BLaER1 treated with 17β-estradiol and CSF1 and Interleukin-3, amounts not matched to agents 10 nM and 100 nM (cell line): ENCODE measurements around the gene ASB16.

Experiments used
- H3K27ac ChIP-seq, 11 experiments: shearing (Covaris generic); formaldehyde crosslinking; 2 replicates each; pipeline ENCODE4 v1.8.1; 2022
- H3K27me3 ChIP-seq, 11 experiments: shearing (Covaris generic); formaldehyde crosslinking; 2 replicates each; pipeline ENCODE4 v1.8.1; 2022
- H3K36me3 ChIP-seq, 11 experiments: shearing (Covaris generic); formaldehyde crosslinking; 2 replicates each; pipeline ENCODE4 v1.8.1; 2022
- H3K4me1 ChIP-seq, 10 experiments: shearing (Covaris generic); formaldehyde crosslinking; 2 replicates each; pipeline ENCODE4 v1.8.1; 2022
- H3K4me2 ChIP-seq, 11 experiments: shearing (Covaris generic); formaldehyde crosslinking; 2 replicates each; pipeline ENCODE4 v1.8.1; 2022
- H3K4me3 ChIP-seq, 10 experiments: shearing (Covaris generic); formaldehyde crosslinking; 2 replicates each; pipeline ENCODE4 v1.8.1; 2022
- H3K9ac ChIP-seq, 11 experiments: shearing (Covaris generic); formaldehyde crosslinking; 2 replicates each; pipeline ENCODE4 v1.8.1; 2022
- H3K9me3 ChIP-seq, 11 experiments: shearing (Covaris generic); formaldehyde crosslinking; replicated peaks in 1 of 11; 2 replicates each; pipeline ENCODE4 v1.8.1; 2022
- H4K20me1 ChIP-seq, 11 experiments: shearing (Covaris generic); formaldehyde crosslinking; 2 replicates each; pipeline ENCODE4 v1.8.1; 2022
- Cebpa-rat ChIP-seq, 11 experiments: shearing (Covaris generic); IDR thresholded peaks; 2 replicates each; pipeline ENCODE4 v1.8.1; 2022

Gene ASB16

GRCh38 chr17:44205962-44206824 is 35.7 kb downstream of the ASB16 start:
- peaks cover 46 to 97% (median 65%) of the 10 kb centered on the region in 10 experiments for H3K4me1 ChIP-seq
- H3K36me3 ChIP-seq, result peaks cover 40 to 56% (median 45%) of the 10 kb centered on the region in 11 experiments

GRCh38 chr17:44206825-44207155 is 36.3 kb downstream of the ASB16 start:
- no peak overlapping the region for H3K4me3 ChIP-seq
- H3K36me3 ChIP-seq, result peaks cover 46 to 62% (median 51%) of the 10 kb centered on the region in 11 experiments
- H3K27me3 ChIP-seq, result no peaks in the 10 kb centered on the region
- no peaks in the 10 kb centered on the region for H3K9me3 ChIP-seq
- H4K20me1 ChIP-seq, result peaks cover 0 to 40% (median 21%) of the 10 kb centered on the region in 11 experiments; a peak in 14 of 22 replicates
- no peak overlapping the region; a peak in 1 of 22 replicates for H3K27ac ChIP-seq
- no peak overlapping the region for H3K4me2 ChIP-seq
- H3K9ac ChIP-seq, result peak overlapping the region in 3 of 11 experiments; percentile 15 to 22 (median 21); a peak in 2 of 22 replicates
- H3K4me1 ChIP-seq, result peaks cover 46 to 97% (median 65%) of the 10 kb centered on the region in 10 experiments
- TF ChIP-seq Cebpa-rat (IDR thresholded peaks at IDR 0.05), result no peak

More at GRCh38 chr17:44205962-44206824, 35.7 kb downstream of the ASB16 start:
- Histone ChIP-seq H3K9ac (peak overlapping the region in 4 of 11 experiments; percentile 9 to 29 (median 18); a peak in 4 of 22 replicates), H3K4me3 (no peak overlapping the region), H3K9me3 (no peaks in the 10 kb centered on the region), H3K27ac (peak overlapping the region in 2 of 11 experiments; percentile 7 to 16; a peak in 1 of 22 replicates), H4K20me1 (peaks cover 0 to 35% (median 17%) of the 10 kb centered on the region in 11 experiments; a peak in 14 of 22 replicates), H3K4me2 (no peak overlapping the region), H3K27me3 (no peaks in the 10 kb centered on the region)
- TF ChIP-seq Cebpa-rat (IDR thresholded peaks at IDR 0.05), result no peak

GRCh38 chr17:44207319-44207718 is 36.8 kb downstream of the ASB16 start:
- H3K9me3 ChIP-seq, result no peaks in the 10 kb centered on the region
- H3K9ac ChIP-seq, result peak overlapping the region in 2 of 11 experiments; percentile 2 to 21; a peak in 1 of 22 replicates
- TF ChIP-seq Cebpa-rat (IDR thresholded peaks at IDR 0.05), result no peak
- H3K4me3 ChIP-seq, result no peak overlapping the region
- peaks cover 0 to 40% (median 21%) of the 10 kb centered on the region in 11 experiments; a peak in 14 of 22 replicates for H4K20me1 ChIP-seq
- no peak overlapping the region; a peak in 1 of 22 replicates for H3K27ac ChIP-seq
- peaks cover 45 to 93% (median 60%) of the 10 kb centered on the region in 10 experiments for H3K4me1 ChIP-seq
- peaks cover 46 to 66% (median 52%) of the 10 kb centered on the region in 11 experiments for H3K36me3 ChIP-seq
- no peaks in the 10 kb centered on the region for H3K27me3 ChIP-seq
- H3K4me2 ChIP-seq, result no peak overlapping the region

DNA sequence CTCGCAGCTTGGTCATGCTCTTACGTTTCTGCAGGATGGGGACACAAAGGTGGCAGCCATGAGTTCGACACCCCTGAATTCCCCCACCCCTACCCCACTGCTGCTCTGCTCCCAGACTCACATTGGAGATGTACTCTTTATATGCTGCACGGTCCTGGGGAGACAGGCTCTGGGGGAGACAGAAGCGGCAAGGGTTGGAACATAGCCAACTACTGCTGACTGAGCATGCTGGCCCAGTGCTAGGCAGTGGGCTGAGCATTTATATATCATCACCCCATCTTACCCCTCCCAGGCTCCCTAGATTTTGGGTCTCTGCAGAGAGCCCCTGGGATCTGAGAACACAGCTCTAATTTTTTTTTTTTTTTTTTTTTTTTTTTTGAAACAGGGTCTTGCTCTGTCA is 37.2 kb downstream of the ASB16 start:
- TF ChIP-seq Cebpa-rat (IDR thresholded peaks at IDR 0.05), result no peak
- Histone ChIP-seq H3K27ac (no peak overlapping the region), H4K20me1 (peaks cover 0 to 42% (median 23%) of the 10 kb centered on the region in 11 experiments; a peak in 14 of 22 replicates), H3K9ac (0 out of 22 replicates have a peak overlapping the region, but pooled peaks of 1 of the 11 experiments have one; percentile 21), H3K4me1 (peaks cover 46 to 92% (median 58%) of the 10 kb centered on the region in 10 experiments), H3K36me3 (peaks cover 46 to 70% (median 55%) of the 10 kb centered on the region in 11 experiments), H3K4me3 (no peak overlapping the region), H3K4me2 (peak overlapping the region in 2 of 11 experiments; percentile 80 to 85; a peak in 3 of 22 replicates), H3K27me3 (no peaks in the 10 kb centered on the region), H3K9me3 (no peaks in the 10 kb centered on the region)

GRCh38 chr17:44209786-44210341 is 39.4 kb downstream of the ASB16 start:
- TF ChIP-seq Cebpa-rat (IDR thresholded peaks at IDR 0.05), result no peak
- H3K36me3 ChIP-seq, result peaks cover 55 to 91% (median 76%) of the 10 kb centered on the region in 11 experiments
- peak overlapping the region in 1 of 10 experiments; percentile 27; a peak in 1 of 20 replicates for H3K4me3 ChIP-seq
- peaks cover 44 to 92% (median 48%) of the 10 kb centered on the region in 10 experiments for H3K4me1 ChIP-seq
- H3K27me3 ChIP-seq, result no peaks in the 10 kb centered on the region
- peak overlapping the region; percentile 33 to 93 (median 74); a peak in 20 of 22 replicates for H3K4me2 ChIP-seq
- H3K27ac ChIP-seq, result peak overlapping the region in 9 of 11 experiments; percentile 33 to 86 (median 68); a peak in 14 of 22 replicates
- H4K20me1 ChIP-seq, result peaks cover 0 to 63% (median 43%) of the 10 kb centered on the region in 11 experiments; a peak in 15 of 22 replicates
- peak overlapping the region; percentile 8 to 80 (median 62); a peak in 19 of 22 replicates for H3K9ac ChIP-seq
- H3K9me3 ChIP-seq, result peaks cover 0 to 10% (median 0%) of the 10 kb centered on the region in 11 experiments; a peak in 4 of 22 replicates

- peak overlapping the region in 8 of 10 experiments; percentile 2 to 40 (median 20); a peak in 9 of 20 replicates for H3K4me3 ChIP-seq
- H3K27ac ChIP-seq, result peak overlapping the region in 9 of 11 experiments; percentile 42 to 87 (median 79); a peak in 19 of 22 replicates
- H3K9ac ChIP-seq, result peak overlapping the region; percentile 38 to 83 (median 71); a peak in 21 of 22 replicates
- peaks cover under 1 to 70% (median 50%) of the 10 kb centered on the region in 11 experiments; a peak in 17 of 22 replicates for H4K20me1 ChIP-seq
- peaks cover 62 to 96% (median 83%) of the 10 kb centered on the region in 11 experiments for H3K36me3 ChIP-seq
- no peak for TF ChIP-seq Cebpa-rat (IDR thresholded peaks at IDR 0.05)
- peaks cover 42 to 92% (median 54%) of the 10 kb centered on the region in 10 experiments for H3K4me1 ChIP-seq
- H3K27me3 ChIP-seq, result no peaks in the 10 kb centered on the region
- peak overlapping the region; percentile 55 to 93 (median 80) for H3K4me2 ChIP-seq
- peaks cover 0 to 10% (median 0%) of the 10 kb centered on the region in 11 experiments; a peak in 4 of 22 replicates for H3K9me3 ChIP-seq
These were observed 40.1 kb downstream of the ASB16 start for GRCh38 chr17:44210342-44211192.

DNA sequence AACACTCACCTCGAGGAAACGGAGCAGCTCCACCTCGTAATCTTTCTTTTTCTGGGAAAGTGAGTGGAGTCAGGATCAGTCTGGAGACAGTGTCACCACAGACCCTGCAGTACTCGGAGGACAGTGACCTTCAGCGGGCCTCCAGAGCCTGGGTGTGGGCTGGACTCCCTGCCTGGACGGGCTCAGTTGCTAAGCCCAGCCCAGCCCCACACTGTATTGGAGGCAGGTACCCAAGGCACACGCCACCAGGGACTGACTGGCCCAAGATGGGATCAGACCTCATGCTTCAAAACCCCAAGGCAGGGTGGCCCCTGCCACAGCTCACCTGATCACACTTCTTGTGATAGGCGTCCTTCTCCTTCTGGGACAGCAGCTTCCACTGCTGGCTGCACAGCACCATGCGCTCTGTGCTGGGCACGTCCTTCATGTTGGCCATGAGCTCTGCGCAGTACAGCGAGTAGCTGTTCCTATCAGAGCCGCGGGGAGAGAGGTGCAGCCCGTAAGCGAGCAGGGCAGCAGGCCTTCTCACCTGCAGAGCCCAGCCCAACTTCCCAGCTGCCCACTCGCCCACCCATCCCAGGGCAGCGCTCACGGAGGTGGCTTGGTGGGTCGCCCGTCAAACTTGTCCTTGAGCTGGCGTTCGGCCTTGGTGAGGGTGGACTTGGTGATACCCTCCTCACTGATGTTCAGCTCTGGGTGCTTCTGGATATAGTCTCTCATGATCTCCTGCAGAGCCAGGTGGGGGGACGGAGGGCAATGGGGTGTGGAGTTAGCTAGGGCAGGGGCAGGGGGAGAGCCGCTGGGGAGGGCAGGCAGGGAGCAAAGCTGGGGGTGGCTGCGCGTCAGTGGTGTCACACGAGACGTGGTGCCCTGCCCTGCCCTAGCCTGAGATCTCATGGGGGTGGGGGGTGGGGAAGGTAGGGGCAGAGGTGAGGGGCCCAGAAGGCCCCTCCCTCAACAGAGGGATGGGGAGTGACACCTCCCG is 41.1 kb downstream of the ASB16 start:
- H3K4me1 ChIP-seq, result peaks cover 52 to 95% (median 64%) of the 10 kb centered on the region in 10 experiments
- H4K20me1 ChIP-seq, result peaks cover 10 to 78% (median 60%) of the 10 kb centered on the region in 11 experiments; a peak in 18 of 22 replicates
- peak overlapping the region in 9 of 11 experiments; percentile 42 to 87 (median 79); a peak in 16 of 22 replicates for H3K27ac ChIP-seq
- H3K4me3 ChIP-seq, result peak overlapping the region in 1 of 10 experiments; percentile 39; a peak in 1 of 20 replicates
- peak overlapping the region in 10 of 11 experiments; percentile 42 to 83 (median 72); a peak in 17 of 22 replicates for H3K9ac ChIP-seq
- H3K9me3 ChIP-seq, result peaks cover 0 to 10% (median 0%) of the 10 kb centered on the region in 11 experiments; a peak in 4 of 22 replicates
- no peak for TF ChIP-seq Cebpa-rat (IDR thresholded peaks at IDR 0.05)
- peak overlapping the region; percentile 42 to 93 (median 80) for H3K4me2 ChIP-seq
- H3K27me3 ChIP-seq, result no peaks in the 10 kb centered on the region
- peaks cover 72 to 96% (median 89%) of the 10 kb centered on the region in 11 experiments for H3K36me3 ChIP-seq
